Liver (tissue), 9 donors: ENCODE results near the gene RNF217. TPM values are rescaled to one million over a fixed set of nuclear protein-coding genes. Genes with fewer than 3 reads are reported as not detected.
"Not testable (repeated sequence)": the region's sequence is repeated elsewhere in the genome, so short reads cannot be mapped to it uniquely, and the experiment has no call there.

Experiments used
- DNase-seq: peaks from one replicate; pipeline ENCODE4 v3.0.0-alpha.2; 2017; ENCODE audit warnings: low spot score
- H3K27ac ChIP-seq, 2 donors: one replicate each; pipeline ENCODE4 v1.7.0; 2013; ENCODE audit warnings: inconsistent platforms in 2 of 2, low read length in 2 of 2, control low read depth in 1 of 2, low read depth in 1 of 2, mild to moderate bottlenecking in 1 of 2
- H3K27me3 ChIP-seq, 4 donors: one replicate each; pipeline versions ENCODE4 v1.6.1 to v1.7.0; 2013; ENCODE audit warnings: low read length in 3 of 4, inconsistent platforms in 1 of 4, mild to moderate bottlenecking in 1 of 4, moderate library complexity in 1 of 4; ENCODE audit not compliant: control insufficient read depth in 4 of 4, insufficient read depth in 4 of 4
- H3K36me3 ChIP-seq, 4 donors: one replicate each; pipeline versions ENCODE4 v1.6.1 to v1.7.0; 2013; ENCODE audit warnings: low read length in 3 of 4, mild to moderate bottlenecking in 3 of 4, low read depth in 1 of 4, moderate library complexity in 1 of 4; ENCODE audit not compliant: control insufficient read depth in 4 of 4, insufficient read depth in 3 of 4
- H3K4me1 ChIP-seq, 4 donors: one replicate each; pipeline versions ENCODE4 v1.6.1 to v1.7.0; 2013; ENCODE audit warnings: low read length in 3 of 4, mild to moderate bottlenecking in 3 of 4, moderate library complexity in 1 of 4; ENCODE audit not compliant: control insufficient read depth in 4 of 4, insufficient read depth in 4 of 4
- H3K4me3 ChIP-seq, 3 donors: one replicate each; pipeline versions ENCODE4 v1.6.1 to v1.7.0; 2013; ENCODE audit warnings: low read length in 3 of 3, control low read depth in 1 of 3, low read depth in 1 of 3, mild to moderate bottlenecking in 1 of 3
- H3K9ac ChIP-seq, 2 donors: one replicate each; pipeline ENCODE4 v1.7.0; 2013; ENCODE audit warnings: low read length in 2 of 2, mild to moderate bottlenecking in 2 of 2, moderate library complexity in 2 of 2, control low read depth in 1 of 2, low read depth in 1 of 2
- H3K9me3 ChIP-seq, 4 donors: one replicate each; pipeline versions ENCODE4 v1.6.1 to v1.7.0; 2013; ENCODE audit warnings: low read length in 3 of 4; ENCODE audit not compliant: control insufficient read depth in 4 of 4
- CTCF ChIP-seq: fragments of 150-350 bp; IDR thresholded peaks from 2 replicates; pipeline ENCODE4 v1.5.1; 2017; ENCODE audit warnings: improper control_type of control experiment, low read depth, low read length; ENCODE audit not compliant: missing input control
- FOXA1 ChIP-seq: IDR thresholded peaks from 2 replicates; pipeline ENCODE4 v1.6.1; 2016; ENCODE audit warnings: antibody characterized with exemption
- FOXA2 ChIP-seq: IDR thresholded peaks from 2 replicates; pipeline ENCODE4 v1.6.1; 2016; ENCODE audit warnings: antibody characterized with exemption
- GABPA ChIP-seq, 2 donors: IDR thresholded peaks in 1 of 2; conservative IDR thresholded peaks in 1 of 2; 2 replicates each; pipeline ENCODE4 v1.6.1; 2016; ENCODE audit warnings: antibody characterized with exemption in 2 of 2, mild to moderate bottlenecking in 1 of 2, moderate library complexity in 1 of 2
- HNF4A ChIP-seq, 2 donors: conservative IDR thresholded peaks; 2 replicates each; pipeline ENCODE4 v1.6.1; 2016; ENCODE audit warnings: antibody characterized with exemption in 2 of 2, mild to moderate bottlenecking in 2 of 2
- HNF4G ChIP-seq: IDR thresholded peaks from 2 replicates; pipeline ENCODE4 v1.6.1; 2016; ENCODE audit warnings: antibody characterized with exemption
- JUND ChIP-seq, 2 donors: IDR thresholded peaks; 2 replicates each; pipeline ENCODE4 v1.6.1; 2016; ENCODE audit warnings: antibody characterized with exemption in 2 of 2
- NR2F2 ChIP-seq: IDR thresholded peaks from 2 replicates; pipeline ENCODE4 v1.6.1; 2016; ENCODE audit warnings: antibody characterized with exemption
- RAD21 ChIP-seq, 2 donors: IDR thresholded peaks; 2 replicates each; pipeline ENCODE4 v1.6.1; 2016; ENCODE audit warnings: antibody characterized with exemption in 2 of 2, mild to moderate bottlenecking in 2 of 2
- RXRA ChIP-seq, 2 donors: IDR thresholded peaks; 2 replicates each; pipeline ENCODE4 v1.6.1; 2017 to 2018; ENCODE audit warnings: antibody characterized with exemption in 2 of 2, mild to moderate bottlenecking in 1 of 2
- SP1 ChIP-seq: IDR thresholded peaks from 2 replicates; pipeline ENCODE4 v1.6.1; 2018; ENCODE audit warnings: antibody characterized with exemption, mild to moderate bottlenecking
- YY1 ChIP-seq: IDR thresholded peaks from 2 replicates; pipeline ENCODE4 v1.6.1; 2016; ENCODE audit warnings: antibody characterized with exemption, mild to moderate bottlenecking
- ZBTB33 ChIP-seq: IDR thresholded peaks from 2 replicates; pipeline ENCODE4 v1.6.1; 2016; ENCODE audit warnings: antibody characterized with exemption
- WGBS: extraction: QIAGEN DNeasy Blood & Tissue Kit; methylation state at CpG from one replicate; pipeline ENCODE4 v1.1.7; 2013; 5-methylcytosine and 5-hydroxymethylcytosine counted together
- polyA plus RNA-seq, 2 donors: library from polyadenylated mRNA; stranded (reverse) in 1 of 2; unstranded in 1 of 2; fragments of 200-250 nt in 1 of 2; fragments of >200 nt in 1 of 2; fragmentation: Nextera tagmentation in 1 of 2; extraction: Ambion mirVana in 1 of 2; gene quantifications; one replicate each; pipeline versions ENCODE4 v1.2.1 to v1.2.3, GENCODE V29; 2013 to 2015
- total RNA-seq, 2 donors: library from RNA; depleted of rRNA; stranded (reverse); fragments of >200 nt; gene quantifications; one replicate each; pipeline ENCODE4 v1.2.3, GENCODE V29; 2014
- donor health status: healthy.
- donor health status: healthy.
- donor health status: healthy.
- donor health status: healthy.
- donor health status: healthy.

Gene RNF217
- total and polyA plus RNA-seq, 4 donors = 2.3 to 18.3 (median 4.1) TPM

GRCh38 chr6:125124049-125124669, 161.9 kb downstream of the RNF217 start:
- Histone ChIP-seq H3K4me3 (peak overlapping the region in 2 of 3 donors; percentile 34 to 66), H3K9me3 (no peaks in the 10 kb centered on the region), H3K36me3 (no peaks in the 10 kb centered on the region), H3K27ac (peak overlapping the region in 1 of 2 donors; percentile 64), H3K4me1 (peaks cover 0 to 22% (median 17%) of the 10 kb centered on the region in 4 donors), H3K9ac (no peak overlapping the region), H3K27me3 (no peaks in the 10 kb centered on the region)
- no peak for TF ChIP-seq RAD21 (IDR thresholded peaks at IDR 0.05)
- TF ChIP-seq JUND (IDR thresholded peaks at IDR 0.05) = no peak
- no peak for TF ChIP-seq RXRA (IDR thresholded peaks at IDR 0.05)
- no peak for TF ChIP-seq HNF4A (conservative IDR thresholded peaks at IDR 0.05)
- TF ChIP-seq SP1 = no peak
- TF ChIP-seq HNF4G = no peak
- no peak for TF ChIP-seq ZBTB33
- no peak for TF ChIP-seq FOXA2
- DNase-seq = no peak
- 71% methylated on average over 6 of the region's 6 CpGs for WGBS

DNA sequence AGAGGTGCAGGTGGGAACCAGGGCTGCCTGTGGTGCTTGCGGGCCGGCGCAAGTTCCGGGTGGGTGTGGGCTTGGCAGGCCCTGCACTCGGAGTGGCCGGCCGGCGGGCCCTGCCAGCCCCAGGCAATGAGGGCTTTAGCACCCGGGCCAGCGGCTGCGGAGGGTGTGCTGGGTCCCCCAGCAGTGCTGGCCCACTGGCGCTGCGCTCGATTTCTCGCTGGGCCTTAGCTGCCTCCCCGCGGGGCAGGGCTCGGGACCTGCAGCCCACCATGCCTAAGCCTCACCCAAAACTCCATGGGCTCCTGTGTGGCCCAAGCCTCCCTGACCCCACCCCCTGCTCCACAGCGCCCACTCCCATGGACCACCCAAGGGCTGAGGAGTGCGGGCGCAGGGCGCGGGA, 163.6 kb downstream of the RNF217 start:
- not testable (repeated sequence) for DNase-seq, H3K27ac ChIP-seq, H3K27me3 ChIP-seq, H3K9ac ChIP-seq, H3K4me3 ChIP-seq, H3K36me3 ChIP-seq, H3K9me3 ChIP-seq
- peaks cover 0 to 22% (median 17%) of the 10 kb centered on the region in 4 donors for H3K4me1 ChIP-seq
- 98% methylated on average over 23 of the region's 23 CpGs for WGBS

- H3K9me3 ChIP-seq = no peaks in the 10 kb centered on the region
- H3K27me3 ChIP-seq = no peaks in the 10 kb centered on the region
- no peaks in the 10 kb centered on the region for H3K4me1 ChIP-seq
- no peak for DNase-seq
- H3K27ac ChIP-seq = no peak overlapping the region
- TF ChIP-seq RAD21 (IDR thresholded peaks at IDR 0.05) = no peak
- TF ChIP-seq HNF4G = no peak
- TF ChIP-seq HNF4A (conservative IDR thresholded peaks at IDR 0.05) = no peak
- no peak for TF ChIP-seq CTCF
- no peak for TF ChIP-seq YY1
- no peak for TF ChIP-seq FOXA1
- no peak for TF ChIP-seq ZBTB33
- no peak for TF ChIP-seq NR2F2
- TF ChIP-seq JUND (IDR thresholded peaks at IDR 0.05) = no peak
- TF ChIP-seq RXRA (IDR thresholded peaks at IDR 0.05) = no peak
- TF ChIP-seq GABPA (IDR thresholded peaks at IDR 0.05 in 1 of 2, conservative IDR thresholded peaks at IDR 0.05 in 1 of 2) = no peak
- H3K9ac ChIP-seq = no peak overlapping the region
- H3K4me3 ChIP-seq = no peak overlapping the region
- 84% methylated on average over 4 of the region's 4 CpGs for WGBS
- no peaks in the 10 kb centered on the region for H3K36me3 ChIP-seq
Observed at GRCh38 chr6:125129354-125129753, 167.1 kb downstream of the RNF217 start.
